ENCODE results near the gene PNPLA3.

DNA sequence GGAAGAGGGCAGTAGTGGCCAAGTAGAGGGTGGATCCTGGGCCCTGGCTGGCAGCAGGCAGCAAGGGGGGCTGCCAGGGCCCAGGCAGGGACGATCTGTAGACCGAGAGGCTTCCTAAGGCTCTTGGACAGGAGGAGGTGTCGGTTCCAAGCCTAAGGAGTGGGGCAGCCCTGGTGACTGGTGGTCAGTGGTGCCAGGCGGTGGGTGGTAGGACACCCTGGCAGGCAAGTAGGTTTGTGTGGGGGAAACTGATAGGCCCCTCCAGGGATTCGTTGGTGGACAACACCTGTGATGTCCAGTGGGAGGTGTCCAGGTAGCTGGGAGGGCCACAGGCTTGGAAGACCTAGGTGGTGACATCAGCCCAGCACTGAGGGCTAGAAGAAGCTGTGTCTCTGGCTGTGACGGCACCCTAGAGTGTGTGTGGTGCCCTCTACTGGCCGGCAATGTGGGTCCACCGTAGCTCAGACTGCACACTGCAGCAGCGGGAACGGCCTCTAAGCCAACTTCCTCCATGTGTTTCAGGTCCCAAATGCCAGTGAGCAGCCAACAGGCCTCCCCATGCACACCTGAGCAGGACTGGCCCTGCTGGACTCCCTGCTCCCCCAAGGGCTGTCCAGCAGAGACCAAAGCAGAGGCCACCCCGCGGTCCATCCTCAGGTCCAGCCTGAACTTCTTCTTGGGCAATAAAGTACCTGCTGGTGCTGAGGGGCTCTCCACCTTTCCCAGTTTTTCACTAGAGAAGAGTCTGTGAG is 22.2 kb downstream of the PNPLA3 start:
- TF ChIP-seq, protein P1, sequence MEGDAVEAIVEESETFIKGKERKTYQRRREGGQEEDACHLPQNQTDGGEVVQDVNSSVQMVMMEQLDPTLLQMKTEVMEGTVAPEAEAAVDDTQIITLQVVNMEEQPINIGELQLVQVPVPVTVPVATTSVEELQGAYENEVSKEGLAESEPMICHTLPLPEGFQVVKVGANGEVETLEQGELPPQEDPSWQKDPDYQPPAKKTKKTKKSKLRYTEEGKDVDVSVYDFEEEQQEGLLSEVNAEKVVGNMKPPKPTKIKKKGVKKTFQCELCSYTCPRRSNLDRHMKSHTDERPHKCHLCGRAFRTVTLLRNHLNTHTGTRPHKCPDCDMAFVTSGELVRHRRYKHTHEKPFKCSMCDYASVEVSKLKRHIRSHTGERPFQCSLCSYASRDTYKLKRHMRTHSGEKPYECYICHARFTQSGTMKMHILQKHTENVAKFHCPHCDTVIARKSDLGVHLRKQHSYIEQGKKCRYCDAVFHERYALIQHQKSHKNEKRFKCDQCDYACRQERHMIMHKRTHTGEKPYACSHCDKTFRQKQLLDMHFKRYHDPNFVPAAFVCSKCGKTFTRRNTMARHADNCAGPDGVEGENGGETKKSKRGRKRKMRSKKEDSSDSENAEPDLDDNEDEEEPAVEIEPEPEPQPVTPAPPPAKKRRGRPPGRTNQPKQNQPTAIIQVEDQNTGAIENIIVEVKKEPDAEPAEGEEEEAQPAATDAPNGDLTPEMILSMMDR (IDR thresholded peaks at IDR 0.05), result peak in 3 of 4 experiments; percentile 20 to 58 (median 25)
- TF ChIP-seq POLR2AphosphoS5 (IDR thresholded peaks at IDR 0.05), result no peak
- TF ChIP-seq POLR2A (IDR thresholded peaks at IDR 0.05), result no peak
